Left lung (tissue), 10 donors: ENCODE measurements around the gene EIF2B1. TPM values are rescaled to one million over a fixed set of nuclear protein-coding genes. Genes with fewer than 3 reads are reported as not detected.

Source experiments
- ATAC-seq: fragments of 200-7000 bp; cut with Tn5 transposase; one replicate; pipeline ENCODE4 v1.9.1; 2020; ENCODE audit warnings: moderate library complexity
- DNase-seq, 4 donors: peaks; one replicate each; pipeline ENCODE4 v3.0.0-alpha.2; 2013 to 2020
- H3K27ac ChIP-seq, 2 donors: fragments of 200-600 bp; sonication (generic) in 1 of 2; one replicate each; pipeline versions ENCODE4 v1.5.0 to v1.8.0; 2020 to 2021
- H3K27me3 ChIP-seq, 2 donors: fragments of 200-600 bp; sonication (generic) in 1 of 2; one replicate each; pipeline versions ENCODE4 v1.5.0 to v1.8.0; 2020 to 2021
- H3K36me3 ChIP-seq, 2 donors: fragments of 200-600 bp; sonication (generic) in 1 of 2; one replicate each; pipeline versions ENCODE4 v1.5.0 to v1.8.0; 2020 to 2021
- H3K4me1 ChIP-seq, 2 donors: fragments of 200-600 bp; one replicate each; pipeline ENCODE4 v1.8.0; 2021
- H3K4me3 ChIP-seq, 2 donors: fragments of 200-600 bp; sonication (generic) in 1 of 2; one replicate each; pipeline versions ENCODE4 v1.5.0 to v1.8.0; 2020 to 2021; ENCODE audit warnings: mild to moderate bottlenecking in 1 of 2
- H3K9me3 ChIP-seq, 2 donors: fragments of 200-600 bp; sonication (generic) in 1 of 2; one replicate each; pipeline versions ENCODE4 v1.5.0 to v1.8.0; 2020 to 2021
- CTCF ChIP-seq, 2 donors: fragments of 200-600 bp; sonication (generic) in 1 of 2; IDR thresholded peaks; one replicate each; pipeline versions ENCODE4 v1.5.0 to v1.8.0; 2021; ENCODE audit warnings: antibody characterized with exemption in 2 of 2
- intact Hi-C, 2 donors: fragments of 100-400 bp; cut with DNase I; formaldehyde crosslinking; loops; one replicate each; pipeline versions ENCODE4 v1.11.2 to v1.14.2; 2022
- polyA plus RNA-seq, 6 donors: library from polyadenylated mRNA; unstranded; fragments of 120-200 nt; gene quantifications; one replicate each; pipeline ENCODE4 v1.2.1, GENCODE V29; 2013; ENCODE audit not compliant: insufficient read length in 6 of 6
- total RNA-seq, 2 donors: library from RNA; stranded (reverse); fragmentation: NEBNext Ultra II Directional; extraction: Animal tissue kit (Norgen Biotek cat#: 25700); gene quantifications; one replicate each; pipeline ENCODE4 v1.2.1, GENCODE V29; 2021
- donor health status: DM: no; HTN: yes; CAD: no.
- donor health status: DM: no; HTN: no; CAD: no.

The EIF2B1 gene
- total and polyA plus RNA-seq, 8 donors: 40.7 to 73.4 (median 66.8) TPM

GRCh38 chr12:123659996-123660727 is 26.7 kb upstream of the EIF2B1 start:
- Histone ChIP-seq H3K27ac (peak overlapping the region; percentile 1 to 40), H3K4me3 (no peak overlapping the region), H3K36me3 (peaks cover 0 to 57% of the 10 kb centered on the region in 2 donors), H3K27me3 (no peaks in the 10 kb centered on the region), H3K9me3 (no peaks in the 10 kb centered on the region), H3K4me1 (no peaks in the 10 kb centered on the region)
- ATAC-seq (peak; percentile 40), DNase-seq (no peak)
- intact Hi-C loops: no loop called here
- TF ChIP-seq CTCF (IDR thresholded peaks at IDR 0.05): no peak

GRCh38 chr12:123657211-123657610 is 23.7 kb upstream of the EIF2B1 start:
- ATAC-seq (no peak), DNase-seq (no peak)
- Histone ChIP-seq H3K27ac (no peak overlapping the region), H3K9me3 (no peaks in the 10 kb centered on the region), H3K4me1 (no peaks in the 10 kb centered on the region), H3K27me3 (no peaks in the 10 kb centered on the region), H3K36me3 (peaks cover 0 to 58% of the 10 kb centered on the region in 2 donors), H3K4me3 (no peak overlapping the region)
- no peak for TF ChIP-seq CTCF (IDR thresholded peaks at IDR 0.05)
- intact Hi-C loops: no loop called here

GRCh38 chr12:123656392-123656791 is 22.9 kb upstream of the EIF2B1 start:
- Histone ChIP-seq H3K27me3 (no peaks in the 10 kb centered on the region), H3K4me1 (no peaks in the 10 kb centered on the region), H3K36me3 (peaks cover 0 to 67% of the 10 kb centered on the region in 2 donors), H3K27ac (no peak overlapping the region), H3K9me3 (no peaks in the 10 kb centered on the region), H3K4me3 (no peak overlapping the region)
- DNase-seq (no peak), ATAC-seq (no peak)
- no peak for TF ChIP-seq CTCF (IDR thresholded peaks at IDR 0.05)
- intact Hi-C loops: no loop called here

GRCh38 chr12:123655420-123655819 is 21.9 kb upstream of the EIF2B1 start:
- intact Hi-C loops: no loop called here
- no peak for TF ChIP-seq CTCF (IDR thresholded peaks at IDR 0.05)
- Histone ChIP-seq H3K4me3 (no peak overlapping the region), H3K27ac (no peak overlapping the region), H3K27me3 (no peaks in the 10 kb centered on the region), H3K36me3 (peaks cover 0 to 76% of the 10 kb centered on the region in 2 donors), H3K4me1 (no peaks in the 10 kb centered on the region), H3K9me3 (no peaks in the 10 kb centered on the region)
- DNase-seq (no peak), ATAC-seq (no peak)

- Histone ChIP-seq H3K9me3 (no peaks in the 10 kb centered on the region), H3K4me3 (no peak overlapping the region), H3K36me3 (peaks cover 0 to 83% of the 10 kb centered on the region in 2 donors), H3K27me3 (no peaks in the 10 kb centered on the region), H3K4me1 (no peaks in the 10 kb centered on the region), H3K27ac (no peak overlapping the region)
- no peak for DNase-seq
- intact Hi-C loops: no loop called here
- TF ChIP-seq CTCF (IDR thresholded peaks at IDR 0.05): no peak
- ATAC-seq: no peak
Measured at GRCh38 chr12:123654129-123654701, 20.7 kb upstream of the EIF2B1 start.
